Activated T-cell treated with anti-CD3 and anti-CD28 coated beads for 48 hours (primary cell): ENCODE measurements around the gene MSH5.
"Not testable (repeated sequence)": the region's sequence is repeated elsewhere in the genome, so short reads cannot be mapped to it uniquely, and the experiment has no call there.

Experiments
- DNase-seq: peaks from one replicate; pipeline ENCODE4 v3.0.0-alpha.2; 2020; ENCODE audit warnings: low read depth

Gene MSH5

DNA sequence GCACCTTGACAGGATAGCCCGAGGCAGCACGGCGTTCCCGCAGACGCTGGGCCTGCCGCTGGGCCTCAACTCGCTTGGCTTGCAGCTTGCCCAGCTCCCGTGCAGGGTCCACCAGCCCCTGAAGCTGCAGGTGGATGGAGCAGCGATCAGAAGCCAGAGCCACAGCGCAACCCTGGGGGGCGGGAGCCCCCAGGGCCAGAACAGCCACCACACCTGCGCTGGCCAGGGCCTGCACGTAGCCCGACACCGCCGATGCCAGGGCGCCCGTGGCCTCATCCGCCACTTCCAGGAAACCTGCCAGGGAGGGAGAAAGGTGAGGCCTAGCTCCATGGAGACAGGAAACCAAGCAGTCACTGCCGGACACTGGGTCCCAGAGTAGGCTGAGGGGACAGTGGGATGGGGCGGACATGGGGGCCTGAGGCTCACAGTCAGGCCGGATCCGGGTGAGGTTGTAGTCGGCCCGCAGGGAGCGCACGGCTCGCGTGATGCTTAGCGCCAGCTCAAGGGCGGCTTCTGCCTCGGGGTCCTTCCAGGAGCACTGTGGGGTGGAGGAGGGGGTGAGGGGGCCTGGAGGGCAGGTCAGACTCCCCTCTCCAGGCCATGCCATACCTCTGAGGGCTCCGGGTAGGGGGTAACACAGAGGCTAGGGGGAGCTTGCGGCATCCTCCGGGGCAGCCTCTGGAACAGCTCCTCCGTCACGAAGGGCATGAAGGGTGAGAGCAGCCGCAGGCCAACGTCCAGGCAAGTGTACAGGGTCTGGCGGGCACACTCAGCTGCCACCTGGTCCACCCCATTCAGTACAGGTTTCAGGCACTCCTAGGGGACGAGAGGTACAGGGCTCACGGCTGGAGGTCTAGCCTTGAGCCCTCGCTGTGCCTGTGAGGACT, 39.4 kb downstream of the MSH5 start:
- DNase-seq = no peak

DNA sequence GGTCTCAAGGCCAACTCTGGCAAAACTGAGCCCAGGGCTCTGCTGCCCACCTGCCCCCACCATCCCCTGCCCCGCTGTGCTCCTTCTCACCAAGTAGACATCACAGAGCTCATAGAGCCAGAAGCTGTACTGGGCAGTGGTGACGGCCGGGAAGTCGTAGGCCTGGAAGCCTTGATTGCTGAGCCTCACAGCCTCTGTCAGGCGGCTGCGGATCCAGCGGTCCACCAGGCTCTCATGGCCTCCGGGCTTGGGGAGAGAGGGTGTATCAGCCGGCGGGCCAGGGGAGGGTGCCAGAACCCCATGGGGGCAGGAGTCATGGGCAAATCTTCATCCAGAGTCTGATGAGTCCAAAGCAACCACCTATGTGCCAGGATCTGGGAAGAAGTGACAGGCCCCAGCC, 40.1 kb downstream of the MSH5 start:
- no peak for DNase-seq

DNA sequence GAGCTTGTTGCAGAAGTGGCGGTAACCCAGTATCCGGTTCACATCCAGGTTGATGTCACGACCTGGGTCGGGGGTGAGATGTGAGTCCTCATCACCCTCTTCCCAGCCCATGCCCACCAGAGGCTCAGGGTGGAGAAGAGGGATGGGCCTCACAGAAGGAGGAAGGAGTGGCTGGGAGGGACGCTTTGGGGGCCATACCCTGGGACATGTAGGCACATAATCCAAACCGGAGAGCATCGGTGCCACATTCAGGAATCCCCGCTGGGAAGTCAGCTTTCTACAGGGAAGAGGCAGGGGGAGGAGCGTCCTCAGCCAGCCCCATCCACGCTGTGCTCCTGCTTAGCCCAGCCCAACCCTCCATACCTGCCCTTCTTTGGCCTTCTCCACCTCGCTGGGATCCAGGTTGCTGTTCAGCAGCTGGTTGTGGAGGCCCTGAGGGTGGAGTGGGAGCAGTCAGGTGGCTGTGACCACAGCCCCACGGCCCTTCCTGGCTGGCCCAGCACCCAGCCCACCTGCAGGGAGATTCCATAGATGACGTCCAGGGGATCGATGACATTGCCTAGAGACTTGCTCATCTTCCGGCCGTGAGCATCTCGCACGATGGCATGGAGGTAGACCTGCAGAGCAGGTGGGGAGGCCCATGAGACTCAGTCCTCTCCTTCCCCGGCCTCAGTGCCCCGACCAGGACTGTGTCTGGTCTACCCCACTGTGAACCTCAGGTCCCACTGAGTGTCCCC, 40.9 kb downstream of the MSH5 start:
- DNase-seq = no peak

- DNase-seq = no peak
Measured at GRCh38 chr6:31781244-31782125, 41.7 kb downstream of the MSH5 start.

DNA sequence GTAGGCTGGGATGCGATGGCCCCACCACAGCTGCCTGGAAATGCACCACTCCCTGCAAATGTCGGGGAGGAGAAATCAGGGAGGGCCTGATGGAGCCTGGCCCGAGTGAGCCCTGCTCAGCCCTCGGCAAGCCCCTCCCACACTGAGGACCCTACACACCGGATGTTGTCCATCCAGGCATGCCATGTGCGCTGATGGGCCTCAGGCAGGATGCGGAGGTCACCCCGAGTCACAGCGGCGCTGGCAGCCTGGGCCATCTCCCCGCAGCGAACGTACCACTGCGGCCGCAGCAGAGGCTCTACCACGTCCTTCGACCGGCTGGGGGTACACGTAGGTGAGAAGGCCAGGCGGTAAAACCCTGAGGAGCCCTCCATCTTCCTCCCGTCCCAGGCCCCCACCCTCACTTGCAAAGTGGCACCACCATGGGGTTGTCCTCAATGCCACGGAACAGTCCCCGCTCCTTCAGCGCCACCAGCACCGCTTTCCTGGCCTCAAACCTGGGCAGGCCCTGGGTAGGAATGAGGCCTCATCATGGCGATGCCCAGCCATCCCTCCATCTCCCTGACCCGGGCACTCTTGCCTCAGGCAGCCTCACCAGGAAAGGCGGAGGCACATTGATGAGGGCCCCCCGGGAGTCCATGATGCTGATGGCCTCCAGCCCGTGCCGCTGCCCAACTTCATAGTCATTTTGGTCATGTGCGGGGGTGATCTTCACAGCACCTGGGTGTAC, 42.5 kb downstream of the MSH5 start:
- DNase-seq = no peak

DNA sequence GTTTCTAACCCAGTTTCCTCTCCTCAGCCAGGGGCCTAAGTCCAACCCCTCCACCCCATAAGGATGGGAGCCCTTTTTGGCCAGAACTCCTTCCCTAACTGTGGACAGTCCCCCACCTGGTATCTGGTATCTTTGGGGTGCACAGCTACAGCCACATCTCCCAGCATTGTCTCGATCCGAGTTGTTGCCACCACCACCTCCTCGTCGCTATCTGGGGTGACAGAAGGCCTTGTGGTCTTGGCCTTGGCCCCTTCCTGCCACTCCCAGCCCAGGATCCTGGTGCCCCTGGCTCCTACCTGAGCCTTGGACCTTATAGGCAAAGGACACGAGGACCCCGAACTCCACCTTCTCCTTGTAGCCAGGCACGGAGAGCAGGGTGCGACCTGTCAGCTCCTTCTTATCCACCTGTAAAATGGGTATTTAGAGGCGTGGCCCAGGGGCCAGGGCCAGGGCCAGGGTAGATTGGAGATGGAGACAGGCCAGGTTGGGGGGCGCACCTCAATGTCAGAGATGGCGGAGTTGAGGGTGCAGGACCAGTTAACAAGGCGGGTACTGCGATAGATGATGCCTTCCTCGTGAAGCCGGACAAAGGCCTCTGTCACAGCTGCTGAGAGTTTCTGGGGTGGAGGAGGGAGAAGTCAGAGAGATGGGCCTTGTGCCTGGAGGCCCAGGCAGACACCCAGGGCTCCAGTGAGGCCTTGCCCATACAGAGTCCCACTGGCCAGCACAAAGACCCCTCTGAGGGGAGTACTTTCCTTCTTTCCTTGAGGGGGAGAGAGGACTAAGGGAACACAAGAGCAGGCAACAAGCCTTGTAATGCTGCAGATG, 44.5 kb downstream of the MSH5 start:
- DNase-seq = no peak

DNA sequence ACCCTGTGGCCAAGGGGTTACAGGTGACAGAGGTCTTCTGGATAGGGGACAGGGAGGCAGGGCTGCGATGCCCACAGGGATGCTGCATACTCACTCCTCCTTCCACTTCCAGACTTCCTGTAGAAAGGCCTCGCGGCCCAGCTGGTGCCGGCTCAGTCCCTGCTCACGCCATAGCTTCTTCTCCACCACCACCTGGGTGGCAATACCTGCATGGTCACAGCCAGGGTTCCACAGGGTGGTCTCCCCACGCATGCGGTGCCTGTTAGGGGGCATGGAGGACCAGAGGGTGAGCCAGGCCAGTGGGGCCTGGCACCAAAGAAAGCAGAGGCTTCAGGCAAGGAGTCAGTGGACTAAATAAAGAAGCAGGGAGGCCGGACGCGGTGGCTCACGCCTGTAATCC, 45.7 kb downstream of the MSH5 start:
- no peak for DNase-seq

DNA sequence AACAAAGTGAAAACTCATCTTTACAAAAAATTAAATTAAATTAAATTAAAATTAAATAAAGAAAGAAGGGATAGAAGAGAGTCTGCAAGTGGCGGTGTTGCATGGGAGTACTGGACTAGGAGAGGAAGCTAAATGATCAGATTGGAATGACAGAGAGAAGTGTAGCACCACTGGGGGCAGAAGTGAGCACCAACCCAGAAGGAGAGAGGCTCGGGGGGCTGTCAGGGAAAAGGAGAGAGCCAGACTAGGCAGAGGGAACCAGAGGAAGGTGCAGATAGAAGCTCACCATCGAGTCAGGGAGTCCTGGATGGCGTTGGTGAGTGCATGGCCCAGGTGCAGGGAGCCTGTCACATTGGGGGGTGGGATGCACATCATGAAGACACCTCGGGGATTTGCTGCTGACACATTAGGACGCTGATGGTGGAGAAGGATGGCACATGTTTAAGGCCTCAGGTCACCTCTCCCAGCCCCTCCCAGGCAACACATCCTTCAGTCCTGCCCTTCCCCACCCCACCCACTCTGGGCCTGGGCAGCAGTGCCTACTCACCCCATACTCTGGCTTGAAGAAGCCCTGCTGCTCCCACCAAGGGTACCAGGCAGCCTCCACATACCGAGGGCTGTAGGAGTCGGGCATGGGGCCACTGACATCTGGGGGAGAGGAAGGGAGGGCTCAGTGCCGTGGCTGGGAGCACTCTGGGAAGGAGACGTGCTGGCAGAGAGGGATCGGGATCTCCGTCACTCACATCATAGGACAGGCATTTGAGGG, 51.7 kb downstream of the MSH5 start:
- no peak for DNase-seq

DNA sequence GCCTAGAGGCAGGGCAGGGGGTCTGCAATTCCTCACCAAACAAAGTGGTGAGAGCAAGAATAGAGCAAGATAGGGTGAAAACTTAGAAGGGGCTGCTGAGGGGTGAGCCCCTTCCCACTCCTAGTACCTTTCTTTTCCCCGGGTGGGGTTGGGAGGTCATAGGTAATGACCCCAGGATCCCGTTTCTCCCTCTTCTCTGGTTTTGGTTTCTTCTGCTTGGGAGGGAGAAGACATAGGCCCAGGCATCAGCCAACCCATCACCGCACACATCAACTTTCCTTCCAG, 52.2 kb downstream of the MSH5 start:
- DNase-seq = no peak

DNA sequence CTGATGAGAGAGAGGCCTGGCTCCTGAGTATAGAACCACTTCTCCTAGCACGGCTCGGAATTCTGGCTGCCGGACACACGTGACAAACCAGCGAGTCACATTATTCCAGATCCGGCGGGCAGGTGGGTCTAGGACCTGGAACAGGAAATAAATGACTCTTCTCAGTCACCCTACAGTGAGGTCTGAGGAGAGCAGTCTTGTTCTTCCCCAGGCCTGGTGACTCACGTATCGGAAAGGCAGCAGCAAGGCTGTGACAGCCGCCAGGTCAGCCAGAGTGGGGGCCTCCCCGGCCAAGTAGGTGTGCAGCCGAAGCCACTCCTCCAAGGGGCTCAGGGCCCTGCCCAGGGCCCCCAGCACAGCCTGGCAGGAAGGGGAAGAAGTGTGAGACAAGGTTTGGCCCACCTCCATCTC, 53.0 kb downstream of the MSH5 start:
- DNase-seq = no peak

DNA sequence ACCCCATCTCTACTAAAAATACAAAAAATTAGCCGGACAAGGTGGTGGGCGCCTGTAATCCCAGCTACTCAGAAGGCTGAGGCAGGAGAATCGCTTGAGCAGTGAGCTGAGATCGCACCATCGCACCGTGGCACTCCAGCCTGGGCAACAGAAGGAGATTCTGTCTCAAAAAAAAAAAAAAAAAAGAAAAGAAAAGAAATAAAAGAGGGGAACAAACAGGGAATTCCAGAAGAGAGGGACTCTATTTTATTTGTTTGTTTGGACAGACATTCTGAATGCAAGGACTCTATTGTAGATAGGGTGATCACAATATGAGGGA, 54.1 kb downstream of the MSH5 start:
- not testable (repeated sequence) for DNase-seq

DNA sequence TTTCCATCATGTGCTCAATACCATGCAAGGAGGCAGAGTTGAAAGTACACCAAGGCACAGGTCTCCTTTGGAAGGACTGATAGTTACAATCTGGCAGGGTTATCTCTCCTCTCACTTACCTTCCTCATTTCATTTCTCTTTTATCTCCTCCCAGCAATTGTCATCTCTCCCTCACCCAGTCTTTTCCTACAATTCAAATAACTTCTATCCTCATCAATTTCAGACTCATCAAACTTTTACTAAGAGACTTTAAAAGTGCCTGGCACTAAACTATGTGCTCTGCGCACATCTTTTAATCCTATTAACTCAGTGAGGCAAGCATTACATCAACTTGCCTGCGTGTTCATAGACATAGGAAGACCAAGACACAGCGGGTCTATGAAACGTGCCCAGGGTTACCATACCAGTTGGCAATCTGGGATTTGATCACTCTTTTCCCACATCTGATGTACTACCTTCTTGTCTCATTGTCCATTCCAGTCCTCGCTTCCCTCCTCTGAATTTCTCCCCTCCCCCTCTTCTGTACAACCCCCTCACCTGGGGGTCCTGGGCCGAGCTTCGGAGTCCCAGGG, 54.6 kb downstream of the MSH5 start:
- no peak for DNase-seq

- DNase-seq = no peak
Measured at GRCh38 chr6:31794866-31795615, 55.2 kb downstream of the MSH5 start.

DNA sequence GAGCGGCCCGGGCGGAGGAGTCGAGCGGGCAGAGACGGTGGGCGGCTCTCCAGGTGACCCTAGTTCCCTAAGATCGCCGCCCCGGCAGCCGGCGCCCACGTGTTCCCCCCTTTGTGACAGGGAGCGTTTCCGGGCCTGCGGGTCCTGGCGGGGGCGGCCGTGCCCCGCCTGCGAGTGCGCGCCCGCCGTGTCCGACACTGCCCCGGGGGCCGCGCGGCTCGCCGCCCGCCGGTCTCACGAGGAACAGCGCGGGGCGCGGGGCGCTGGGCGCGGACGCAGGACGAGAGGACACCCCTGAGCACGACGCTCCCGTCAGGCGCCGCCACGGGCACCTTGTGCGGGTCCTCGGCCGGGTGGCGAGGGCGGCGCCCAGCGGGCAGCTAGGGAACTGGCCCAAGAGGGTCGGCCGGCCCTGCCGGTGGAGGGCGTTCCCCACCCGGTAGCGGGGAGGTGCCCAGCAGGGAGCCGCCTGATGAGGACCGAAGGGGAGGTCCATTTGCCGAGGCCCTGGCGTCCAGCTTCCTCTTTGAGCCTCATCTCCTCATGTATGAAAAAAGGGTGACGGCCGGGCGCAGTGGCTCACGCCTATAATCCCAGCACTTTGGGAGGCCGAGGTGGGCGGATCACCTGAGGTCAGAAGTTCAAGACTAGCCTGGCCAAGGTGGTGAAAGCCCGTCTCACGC, 56.0 kb downstream of the MSH5 start, which contains the start of gene VARS1:
VARS1 (minus strand) TSS at position 137 of the 683 bp plus-strand sequence. CDS start 535 bp downstream, outside the sequence.
- peak; percentile 86 for DNase-seq

- no peak for DNase-seq
Measured at GRCh38 chr6:31796993-31797385, 57.2 kb downstream of the MSH5 start.

DNA sequence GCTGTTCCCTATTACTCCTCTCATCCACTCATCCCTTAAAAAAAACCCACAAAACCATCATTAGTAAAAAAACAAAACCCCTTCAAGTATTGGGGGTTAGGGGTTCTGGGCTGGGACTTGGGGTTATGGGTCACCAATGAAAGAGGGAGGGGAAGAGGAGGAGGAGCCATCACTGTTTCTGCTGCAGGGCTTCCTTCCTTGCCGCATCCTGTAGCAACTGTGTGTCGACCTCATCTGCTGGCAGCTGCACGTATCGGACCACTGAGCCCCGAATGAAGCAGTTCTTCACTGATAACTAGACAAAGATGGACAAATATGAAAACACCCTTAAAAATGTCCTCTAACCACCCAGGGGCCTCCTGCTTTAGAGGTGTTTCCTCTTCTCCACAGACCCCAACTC, 57.8 kb downstream of the MSH5 start:
- DNase-seq = no peak

- DNase-seq = no peak
Measured at GRCh38 chr6:31799781-31800180, 60.0 kb downstream of the MSH5 start.
